B cell (primary cell): Measurements from ENCODE around the gene HOXC9. TPM values are rescaled to one million over a fixed set of nuclear protein-coding genes. Genes with fewer than 3 reads are reported as not detected.

Source experiments
- ATAC-seq: fragments of 200-7000 bp; cut with Tn5 transposase; one replicate; pipeline ENCODE4 v1.10.0; 2021; ENCODE audit warnings: low read depth, mild to moderate bottlenecking, moderate number of reproducible peaks, moderate library complexity
- CTCF ChIA-PET: fragments of 350-600 bp; sonication (Branson Sonifier 250); formaldehyde crosslinking; loops from one replicate; lab custom pipeline; 2021; ENCODE audit warnings: antibody characterized with exemption, inconsistent platforms; lab: Charles Lee
- POLR2A ChIA-PET: fragments of 350-600 bp; sonication (Branson Sonifier 250); formaldehyde crosslinking; loops from one replicate; lab custom pipeline; 2021; ENCODE audit warnings: antibody characterized with exemption; lab: Charles Lee
- DNase-seq: peaks from one replicate; pipeline ENCODE4 v3.0.0; 2013
- H2AFZ ChIP-seq: 2 replicates; pipeline ENCODE4 v1.6.1; 2012; ENCODE audit warnings: mild to moderate bottlenecking, low read depth, low read length; ENCODE audit not compliant: insufficient read depth, poor library complexity, severe bottlenecking
- H3K27ac ChIP-seq, 2 donors: 1 replicate in 1 of 2; 2 replicates in 1 of 2; pipeline ENCODE4 v1.5.1; 2012 to 2013; ENCODE audit warnings: low read length in 2 of 2, mild to moderate bottlenecking in 2 of 2, moderate library complexity in 1 of 2
- H3K27me3 ChIP-seq, 4 experiments: fragments of 200-600 bp in 1 of 4; sonication (generic) in 1 of 4; replicated peaks in 1 of 4; 1 replicate in 2 of 4; 2 replicates in 2 of 4; pipeline versions ENCODE4 v1.6.1 to v1.7.0; 2013 to 2016; ENCODE audit warnings: low read length in 3 of 4, mild to moderate bottlenecking in 2 of 4, mixed read lengths in 1 of 4, moderate library complexity in 1 of 4; ENCODE audit not compliant: insufficient read depth in 4 of 4, control insufficient read depth in 3 of 4; ENCODE audit errors: control extremely low read depth in 1 of 4
- H3K36me3 ChIP-seq, 2 experiments: replicated peaks in 1 of 2; 1 replicate in 1 of 2; 2 replicates in 1 of 2; pipeline versions ENCODE4 v1.6.1 to v1.7.1; 2013; ENCODE audit warnings: low read length in 1 of 2; ENCODE audit not compliant: insufficient read depth in 2 of 2, control insufficient read depth in 1 of 2; ENCODE audit errors: control extremely low read depth in 1 of 2, extremely low read depth in 1 of 2
- H3K4me1 ChIP-seq, 2 donors: fragments of 200-600 bp in 1 of 2; sonication (generic) in 1 of 2; 1 replicate in 1 of 2; 2 replicates in 1 of 2; pipeline versions ENCODE4 v1.5.1 to v1.6.1; 2013 to 2017; ENCODE audit warnings: low read length in 2 of 2; ENCODE audit not compliant: control insufficient read depth in 2 of 2, insufficient read depth in 2 of 2
- H3K4me2 ChIP-seq: replicated peaks from 2 replicates; pipeline ENCODE3; 2012; ENCODE audit warnings: mild to moderate bottlenecking, low read depth, low read length; ENCODE audit not compliant: poor library complexity, severe bottlenecking
- H3K4me3 ChIP-seq, 5 experiments: fragments of 200-600 bp in 1 of 5; sonication (generic) in 1 of 5; 1 replicate in 3 of 5; 2 replicates in 2 of 5; pipeline versions ENCODE4 v1.5.1 to v1.7.0; 2011 to 2016; ENCODE audit warnings: low read length in 4 of 5, mild to moderate bottlenecking in 4 of 5, low read depth in 2 of 5, control low read depth in 1 of 5, moderate library complexity in 1 of 5; ENCODE audit not compliant: insufficient read depth in 1 of 5; ENCODE audit errors: control extremely low read depth in 1 of 5, extremely low read depth in 1 of 5
- H3K79me2 ChIP-seq: fragments of 200-600 bp; sonication (generic); one replicate; pipeline ENCODE4 v1.6.0; 2016; ENCODE audit warnings: low read length; ENCODE audit not compliant: control insufficient read depth, insufficient read depth
- H3K9ac ChIP-seq: fragments of 200-600 bp; sonication (generic); 2 replicates; pipeline ENCODE4 v1.6.1; 2017; ENCODE audit warnings: mild to moderate bottlenecking, low read length, moderate library complexity
- H3K9me3 ChIP-seq, 3 donors: one replicate each; pipeline versions ENCODE4 v1.6.1 to v1.7.1; 2013; ENCODE audit warnings: low read length in 2 of 3; ENCODE audit not compliant: control insufficient read depth in 2 of 3, insufficient read depth in 1 of 3; ENCODE audit errors: control extremely low read depth in 1 of 3
- H4K20me1 ChIP-seq: 2 replicates; pipeline ENCODE4 v1.6.0; 2012; ENCODE audit warnings: mild to moderate bottlenecking, low read length; ENCODE audit not compliant: insufficient read depth, control insufficient read depth, poor library complexity, severe bottlenecking
- H3K27ac Mint-ChIP-seq: one replicate; pipeline ENCODE4 v1.8.0; 2021; ENCODE audit warnings: mixed read lengths
- H3K27me3 Mint-ChIP-seq: one replicate; pipeline ENCODE4 v1.8.0; 2021; ENCODE audit warnings: mixed read lengths
- H3K4me1 Mint-ChIP-seq: one replicate; pipeline ENCODE4 v1.8.0; 2021; ENCODE audit warnings: mixed read lengths
- H3K4me3 Mint-ChIP-seq: one replicate; pipeline ENCODE4 v1.8.0; 2021; ENCODE audit warnings: mixed read lengths
- H3K9me3 Mint-ChIP-seq: one replicate; pipeline ENCODE4 v1.8.0; 2022; ENCODE audit warnings: mixed read lengths; ENCODE audit not compliant: insufficient read depth
- EZH2 ChIP-seq: IDR thresholded peaks from 2 replicates; pipeline ENCODE4 v1.6.1; 2012; ENCODE audit warnings: borderline replicate concordance, low read depth, mild to moderate bottlenecking, moderate library complexity, low read length; ENCODE audit not compliant: insufficient read depth, poor library complexity, severe bottlenecking
- WGBS: methylation state at CpG from one replicate; pipeline ENCODE4 v1.1.5; 2013; ENCODE audit warnings: missing lambda C conversion rate; ENCODE audit not compliant: insufficient coverage; 5-methylcytosine and 5-hydroxymethylcytosine counted together
- intact Hi-C: fragments of 100-400 bp; cut with micrococcal nuclease; formaldehyde crosslinking; loops from one replicate; pipeline ENCODE4 v1.10.0; 2022
- polyA plus RNA-seq: library from polyadenylated mRNA; depleted of rRNA; stranded (reverse); fragments of >200 nt; gene quantifications from 2 replicates; pipeline ENCODE4 v1.2.3, GENCODE V29; 2012
- total RNA-seq, 2 donors: library from RNA; stranded (reverse); fragments of 120-200 nt in 1 of 2; gene quantifications; 1 replicate in 1 of 2; 2 replicates in 1 of 2; pipeline versions ENCODE4 v1.2.3 to v1.2.4, GENCODE V29; 2013 to 2022
- TF ChIP-seq, protein P1 (sequence below): fragments of 200-600 bp; IDR thresholded peaks from one replicate; pipeline ENCODE4 v1.8.0; 2022; ENCODE audit warnings: antibody characterized with exemption, mild to moderate bottlenecking

HOXC9 gene
- total and polyA plus RNA-seq, 2 donors (not counting 1 experiment from before 2014, with no cell fraction given): not detected

DNA sequence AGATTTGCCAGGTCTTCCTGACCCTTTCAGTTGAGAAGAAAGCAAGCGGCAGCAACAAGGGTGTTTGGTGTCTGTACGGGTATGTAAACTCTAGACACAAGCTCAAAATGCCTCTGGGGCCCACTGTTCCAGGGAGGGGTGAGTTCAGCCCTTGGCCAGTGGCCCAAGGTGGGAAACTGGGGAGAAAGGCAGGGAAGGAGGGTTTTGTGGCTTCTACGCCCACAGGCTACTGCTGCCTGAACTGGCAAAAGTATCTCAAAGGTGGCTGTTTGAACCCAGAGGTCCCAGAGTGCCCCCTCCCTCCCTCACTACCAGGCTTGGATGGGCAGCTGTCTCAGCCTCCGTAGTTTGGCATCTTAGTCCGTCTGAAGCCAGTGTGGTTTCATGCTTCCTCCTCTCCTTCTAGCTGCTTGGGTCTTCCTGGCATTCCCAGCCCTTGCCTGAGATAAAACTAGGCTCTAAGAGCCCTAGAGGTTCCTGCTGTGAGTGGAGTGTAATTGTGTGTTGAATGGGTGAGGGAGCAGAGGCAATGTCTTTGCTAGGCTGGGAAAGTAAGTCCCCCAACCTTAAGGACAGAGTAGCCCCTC, 38.4 kb downstream of the HOXC9 start:
- peaks cover 0 to 92% (median 60%) of the 10 kb centered on the region in 4 experiments for H3K27me3 ChIP-seq
- H3K27ac Mint-ChIP-seq: no peak overlapping the region
- H3K4me1 ChIP-seq: peaks cover 16 to 20% of the 10 kb centered on the region in 2 donors
- H3K36me3 ChIP-seq: no peaks in the 10 kb centered on the region
- H3K4me3 Mint-ChIP-seq: no peak overlapping the region
- no peak overlapping the region for H3K27ac ChIP-seq
- peaks cover 77% of the 10 kb centered on the region for H3K27me3 Mint-ChIP-seq
- no peak overlapping the region for H3K4me2 ChIP-seq
- no peak for DNase-seq
- intact Hi-C loops: no loop called here
- no peak for TF ChIP-seq EZH2
- TF ChIP-seq, protein P1, sequence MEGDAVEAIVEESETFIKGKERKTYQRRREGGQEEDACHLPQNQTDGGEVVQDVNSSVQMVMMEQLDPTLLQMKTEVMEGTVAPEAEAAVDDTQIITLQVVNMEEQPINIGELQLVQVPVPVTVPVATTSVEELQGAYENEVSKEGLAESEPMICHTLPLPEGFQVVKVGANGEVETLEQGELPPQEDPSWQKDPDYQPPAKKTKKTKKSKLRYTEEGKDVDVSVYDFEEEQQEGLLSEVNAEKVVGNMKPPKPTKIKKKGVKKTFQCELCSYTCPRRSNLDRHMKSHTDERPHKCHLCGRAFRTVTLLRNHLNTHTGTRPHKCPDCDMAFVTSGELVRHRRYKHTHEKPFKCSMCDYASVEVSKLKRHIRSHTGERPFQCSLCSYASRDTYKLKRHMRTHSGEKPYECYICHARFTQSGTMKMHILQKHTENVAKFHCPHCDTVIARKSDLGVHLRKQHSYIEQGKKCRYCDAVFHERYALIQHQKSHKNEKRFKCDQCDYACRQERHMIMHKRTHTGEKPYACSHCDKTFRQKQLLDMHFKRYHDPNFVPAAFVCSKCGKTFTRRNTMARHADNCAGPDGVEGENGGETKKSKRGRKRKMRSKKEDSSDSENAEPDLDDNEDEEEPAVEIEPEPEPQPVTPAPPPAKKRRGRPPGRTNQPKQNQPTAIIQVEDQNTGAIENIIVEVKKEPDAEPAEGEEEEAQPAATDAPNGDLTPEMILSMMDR: no peak
- CTCF ChIA-PET: interaction anchor here (1.0 to 1.2 kb wide), 2 partner anchors 154 to 163 kb away, joined by 3 to 5 read pairs; no protein-coding TSS in a partner anchor
- no peaks in the 10 kb centered on the region for H3K9me3 Mint-ChIP-seq
- H3K79me2 ChIP-seq: no peaks in the 10 kb centered on the region
- no peak overlapping the region for H3K4me3 ChIP-seq
- POLR2A ChIA-PET: no interaction called here
- H3K4me1 Mint-ChIP-seq: peaks cover 10% of the 10 kb centered on the region
- H2AFZ ChIP-seq: no peak overlapping the region
- H3K9ac ChIP-seq: no peak overlapping the region
- H3K9me3 ChIP-seq: peaks cover 0 to 23% (median 0%) of the 10 kb centered on the region in 3 donors
- no peaks in the 10 kb centered on the region for H4K20me1 ChIP-seq
- no peak for ATAC-seq
- WGBS: 76% methylated on average over 2 of the region's 5 CpGs

DNA sequence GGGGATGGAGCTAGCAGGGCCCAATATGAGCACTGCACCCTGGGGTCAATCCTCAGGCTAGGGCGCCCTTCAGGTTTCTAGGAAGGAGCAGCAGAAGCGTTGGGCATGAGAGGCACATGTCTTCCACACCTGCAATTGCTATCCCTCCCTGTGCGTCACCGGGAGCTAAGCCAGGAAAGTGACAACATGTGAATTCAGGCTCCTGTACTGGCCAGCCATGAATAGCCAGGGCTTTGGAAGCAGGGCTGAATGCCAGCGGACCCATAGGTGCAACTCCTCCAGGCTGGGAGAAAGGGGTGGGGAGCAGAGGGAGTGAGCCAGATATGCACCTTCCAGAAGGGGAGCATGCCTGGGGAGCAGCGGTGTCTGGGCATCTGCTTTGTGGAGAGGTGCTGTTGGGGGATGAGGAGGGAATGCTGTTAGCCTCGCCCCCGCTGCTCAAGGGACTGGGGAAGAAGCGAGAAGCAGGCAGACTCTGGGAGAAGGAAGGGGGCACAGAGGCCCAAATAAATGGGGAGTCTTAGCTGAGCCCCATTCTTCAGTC, 39.0 kb downstream of the HOXC9 start:
- Histone ChIP-seq H3K27ac (no peak overlapping the region), H3K36me3 (no peaks in the 10 kb centered on the region), H3K4me1 (peaks cover 10 to 14% of the 10 kb centered on the region in 2 donors), H3K9ac (no peak overlapping the region), H3K4me2 (no peak overlapping the region), H3K79me2 (no peaks in the 10 kb centered on the region), H4K20me1 (no peaks in the 10 kb centered on the region), H2AFZ (no peak overlapping the region), H3K27me3 (peaks cover 0 to 92% (median 62%) of the 10 kb centered on the region in 4 experiments), H3K9me3 (peaks cover 0 to 19% (median 0%) of the 10 kb centered on the region in 3 donors), H3K4me3 (no peak overlapping the region)
- peaks cover 79% of the 10 kb centered on the region for H3K27me3 Mint-ChIP-seq
- intact Hi-C loops: no loop called here
- ChIA-PET CTCF (interaction anchor here (1.0 kb wide), 1 partner anchor 162 kb away, joined by 3 read pairs; no protein-coding TSS in a partner anchor), POLR2A (no interaction called here)
- H3K4me1 Mint-ChIP-seq: peaks cover 8% of the 10 kb centered on the region
- ATAC-seq (no peak), DNase-seq (no peak)
- H3K27ac Mint-ChIP-seq: no peak overlapping the region
- 70% methylated on average over 9 of the region's 9 CpGs for WGBS
- no peaks in the 10 kb centered on the region for H3K9me3 Mint-ChIP-seq
- H3K4me3 Mint-ChIP-seq: no peak overlapping the region
- TF ChIP-seq, protein P1: no peak
- no peak for TF ChIP-seq EZH2
